ENCODE results near the gene CXCR4.
"Not testable (repeated sequence)": the region's sequence is repeated elsewhere in the genome, so short reads cannot be mapped to it uniquely, and the experiment has no call there.

The CXCR4 gene

GRCh38 chr2:136117391-136117841, 533 bp downstream of the CXCR4 start:
- in situ Hi-C loops (cut with MboI; ENCODE audit: low pct_unique_long_range_greater_than_20kb, low sequenced_read_pairs): no loop called here
- peak; percentile 59 for DNase-seq

GRCh38 chr2:136116813-136117390, 1.0 kb downstream of the CXCR4 start:
- peak; percentile 21 for DNase-seq
- in situ Hi-C loops (cut with MboI; ENCODE audit: low pct_unique_long_range_greater_than_20kb, low sequenced_read_pairs): no loop called here

GRCh38 chr2:136116151-136116812, 1.7 kb downstream of the CXCR4 start:
- peak; percentile 46 for DNase-seq
- in situ Hi-C loops (cut with MboI; ENCODE audit: low pct_unique_long_range_greater_than_20kb, low sequenced_read_pairs): no loop called here

GRCh38 chr2:136115183-136115761, 2.7 kb downstream of the CXCR4 start:
- in situ Hi-C loops (cut with MboI; ENCODE audit: low pct_unique_long_range_greater_than_20kb, low sequenced_read_pairs): no loop called here
- no peak for DNase-seq

GRCh38 chr2:136114382-136114781, 3.6 kb downstream of the CXCR4 start:
- peak; percentile 39 for DNase-seq
- in situ Hi-C loops (cut with MboI; ENCODE audit: low pct_unique_long_range_greater_than_20kb, low sequenced_read_pairs): no loop called here

GRCh38 chr2:136113209-136113971, 4.6 kb downstream of the CXCR4 start:
- DNase-seq: no peak
- in situ Hi-C loops (cut with MboI; ENCODE audit: low pct_unique_long_range_greater_than_20kb, low sequenced_read_pairs): no loop called here

GRCh38 chr2:136112317-136113208, 5.4 kb downstream of the CXCR4 start:
- in situ Hi-C loops (cut with MboI; ENCODE audit: low pct_unique_long_range_greater_than_20kb, low sequenced_read_pairs): no loop called here
- DNase-seq: no peak

- in situ Hi-C loops (cut with MboI; ENCODE audit: low pct_unique_long_range_greater_than_20kb, low sequenced_read_pairs): no loop called here
- no peak for DNase-seq
Measured at GRCh38 chr2:136111711-136112110, 6.2 kb downstream of the CXCR4 start.

GRCh38 chr2:136110526-136110925, 7.4 kb downstream of the CXCR4 start:
- DNase-seq: no peak
- in situ Hi-C loops (cut with MboI; ENCODE audit: low pct_unique_long_range_greater_than_20kb, low sequenced_read_pairs): no loop called here

GRCh38 chr2:136108463-136108862, 9.5 kb downstream of the CXCR4 start:
- in situ Hi-C loops (cut with MboI; ENCODE audit: low pct_unique_long_range_greater_than_20kb, low sequenced_read_pairs): no loop called here
- DNase-seq: no peak

GRCh38 chr2:136107051-136108033, 10.6 kb downstream of the CXCR4 start:
- no peak for DNase-seq
- in situ Hi-C loops (cut with MboI; ENCODE audit: low pct_unique_long_range_greater_than_20kb, low sequenced_read_pairs): no loop called here

- no peak for DNase-seq
- in situ Hi-C loops (cut with MboI; ENCODE audit: low pct_unique_long_range_greater_than_20kb, low sequenced_read_pairs): no loop called here
Measured at GRCh38 chr2:136106505-136106904, 11.4 kb downstream of the CXCR4 start.

- DNase-seq: no peak
- in situ Hi-C loops (cut with MboI; ENCODE audit: low pct_unique_long_range_greater_than_20kb, low sequenced_read_pairs): no loop called here
Measured at GRCh38 chr2:136104977-136105376, 13.0 kb downstream of the CXCR4 start.

GRCh38 chr2:136101042-136101441, 16.9 kb downstream of the CXCR4 start:
- in situ Hi-C loops (cut with MboI; ENCODE audit: low pct_unique_long_range_greater_than_20kb, low sequenced_read_pairs): no loop called here

GRCh38 chr2:136098441-136098840, 19.5 kb downstream of the CXCR4 start:
- DNase-seq: peak; percentile 27
- in situ Hi-C loops (cut with MboI; ENCODE audit: low pct_unique_long_range_greater_than_20kb, low sequenced_read_pairs): no loop called here

More at GRCh38 chr2:136101042-136101441, 16.9 kb downstream of the CXCR4 start:
- DNase-seq: no peak

- DNase-seq: no peak
- in situ Hi-C loops (cut with MboI; ENCODE audit: low pct_unique_long_range_greater_than_20kb, low sequenced_read_pairs): no loop called here
Measured at GRCh38 chr2:136093583-136093982, 24.4 kb downstream of the CXCR4 start.

GRCh38 chr2:136091899-136092298, 26.1 kb downstream of the CXCR4 start:
- no peak for DNase-seq
- in situ Hi-C loops (cut with MboI; ENCODE audit: low pct_unique_long_range_greater_than_20kb, low sequenced_read_pairs): no loop called here

- in situ Hi-C loops (cut with MboI; ENCODE audit: low pct_unique_long_range_greater_than_20kb, low sequenced_read_pairs): not testable (repeated sequence)
Measured at GRCh38 chr2:136087901-136088460, 30.0 kb downstream of the CXCR4 start.

More at GRCh38 chr2:136087901-136088460, 30.0 kb downstream of the CXCR4 start:
- DNase-seq: not testable (repeated sequence)

Data from KBM-7 (cell line).